Muscle layer of duodenum (tissue), 2 donors: ENCODE results near the gene AURKB.
"Not testable (repeated sequence)": the region's sequence is repeated elsewhere in the genome, so short reads cannot be mapped to it uniquely, and the experiment has no call there.

Source experiments
- H3K27ac ChIP-seq: one replicate; pipeline ENCODE4 v1.7.0; 2013; ENCODE audit warnings: mild to moderate bottlenecking, low read length
- H3K27me3 ChIP-seq: one replicate; pipeline ENCODE4 v1.7.0; 2013; ENCODE audit warnings: low read depth, mild to moderate bottlenecking, control low read depth, low read length
- H3K36me3 ChIP-seq, 2 donors: one replicate each; pipeline ENCODE4 v1.7.0; 2013; ENCODE audit warnings: low read length in 2 of 2, control low read depth in 1 of 2, mild to moderate bottlenecking in 1 of 2; ENCODE audit not compliant: insufficient read depth in 2 of 2, control insufficient read depth in 1 of 2
- H3K4me1 ChIP-seq, 2 donors: one replicate each; pipeline ENCODE4 v1.7.0; 2013; ENCODE audit warnings: low read length in 2 of 2, mild to moderate bottlenecking in 2 of 2, control low read depth in 1 of 2, moderate library complexity in 1 of 2; ENCODE audit not compliant: insufficient read depth in 2 of 2, control insufficient read depth in 1 of 2
- H3K4me3 ChIP-seq, 2 donors: one replicate each; pipeline ENCODE4 v1.7.0; 2013; ENCODE audit warnings: low read length in 2 of 2, low read depth in 1 of 2, mild to moderate bottlenecking in 1 of 2
- H3K9me3 ChIP-seq, 2 donors: one replicate each; pipeline ENCODE4 v1.7.0; 2013; ENCODE audit warnings: low read length in 2 of 2, control low read depth in 1 of 2, mild to moderate bottlenecking in 1 of 2; ENCODE audit not compliant: control insufficient read depth in 1 of 2
- donor health status: healthy.

The AURKB gene

GRCh38 chr17:8186446-8186786 is 24.0 kb downstream of the AURKB start:
- Histone ChIP-seq H3K9me3 (no peaks in the 10 kb centered on the region), H3K36me3 (no peaks in the 10 kb centered on the region), H3K27ac (peak overlapping the region; percentile 79), H3K4me1 (peaks cover 23 to 25% of the 10 kb centered on the region in 2 donors), H3K27me3 (no peaks in the 10 kb centered on the region), H3K4me3 (peak overlapping the region; percentile 92 to 95)

- Histone ChIP-seq H3K27me3 (no peaks in the 10 kb centered on the region), H3K9me3 (no peaks in the 10 kb centered on the region), H3K36me3 (no peaks in the 10 kb centered on the region), H3K4me3 (peak overlapping the region; percentile 92 to 95), H3K4me1 (peaks cover 22 to 24% of the 10 kb centered on the region in 2 donors), H3K27ac (peak overlapping the region; percentile 79)
These were observed 24.6 kb downstream of the AURKB start for GRCh38 chr17:8185582-8186445.

GRCh38 chr17:8176998-8177731 is 33.2 kb downstream of the AURKB start:
- Histone ChIP-seq H3K9me3 (no peaks in the 10 kb centered on the region), H3K27ac (peak overlapping the region; percentile 58), H3K4me1 (peaks cover 0 to 25% of the 10 kb centered on the region in 2 donors), H3K4me3 (peak overlapping the region; percentile 75 to 79), H3K27me3 (no peaks in the 10 kb centered on the region), H3K36me3 (no peaks in the 10 kb centered on the region)

GRCh38 chr17:8176197-8176940 is 34.0 kb downstream of the AURKB start, which contains the start of gene TMEM107:
Gene TMEM107 (minus strand): TSS chr17:8176380. CDS start chr17:8176286, 94 bp downstream.
- Histone ChIP-seq H3K36me3 (no peaks in the 10 kb centered on the region), H3K4me3 (peak within 1 kb of the TSS; percentile 75 to 79), H3K4me1 (peaks cover 0 to 25% of the 10 kb centered on the region in 2 donors), H3K9me3 (no peaks in the 10 kb centered on the region), H3K27me3 (no peaks in the 10 kb centered on the region), H3K27ac (peak within 1 kb of the TSS; percentile 58)

GRCh38 chr17:8175795-8176196 is 34.6 kb downstream of the AURKB start:
- Histone ChIP-seq H3K36me3 (no peaks in the 10 kb centered on the region), H3K9me3 (no peaks in the 10 kb centered on the region), H3K27me3 (no peaks in the 10 kb centered on the region), H3K4me3 (peak overlapping the region; percentile 75 to 79), H3K27ac (peak overlapping the region; percentile 58), H3K4me1 (peaks cover 0 to 25% of the 10 kb centered on the region in 2 donors)

GRCh38 chr17:8173871-8174322 is 36.5 kb downstream of the AURKB start:
- Histone ChIP-seq H3K27ac (peak overlapping the region; percentile 97), H3K4me1 (peaks cover 0 to 25% of the 10 kb centered on the region in 2 donors), H3K36me3 (no peaks in the 10 kb centered on the region), H3K27me3 (no peaks in the 10 kb centered on the region), H3K4me3 (peak overlapping the region; percentile 58 to 66), H3K9me3 (no peaks in the 10 kb centered on the region)

GRCh38 chr17:8173056-8173870 is 37.1 kb downstream of the AURKB start:
- no peaks in the 10 kb centered on the region for H3K9me3 ChIP-seq
- H3K4me3 ChIP-seq = peak overlapping the region; percentile 58 to 66
- H3K36me3 ChIP-seq = no peaks in the 10 kb centered on the region
- peaks cover 0 to 25% of the 10 kb centered on the region in 2 donors for H3K4me1 ChIP-seq
- H3K27me3 ChIP-seq = no peaks in the 10 kb centered on the region
- peak overlapping the region; percentile 97 for H3K27ac ChIP-seq

- not testable (repeated sequence) for H3K4me3 ChIP-seq, H3K9me3 ChIP-seq, H3K4me1 ChIP-seq, H3K36me3 ChIP-seq, H3K27me3 ChIP-seq, H3K27ac ChIP-seq
These were observed 40.2 kb downstream of the AURKB start for GRCh38 chr17:8170186-8170585.

GRCh38 chr17:8167526-8167925 is 42.8 kb downstream of the AURKB start:
- Histone ChIP-seq H3K4me3 (no peak overlapping the region), H3K27ac (no peak overlapping the region), H3K36me3 (no peaks in the 10 kb centered on the region), H3K27me3 (no peaks in the 10 kb centered on the region), H3K4me1 (peaks cover 9 to 16% of the 10 kb centered on the region in 2 donors), H3K9me3 (no peaks in the 10 kb centered on the region)

- Histone ChIP-seq H3K4me3 (no peak overlapping the region), H3K9me3 (no peaks in the 10 kb centered on the region), H3K4me1 (peaks cover 12 to 19% of the 10 kb centered on the region in 2 donors), H3K36me3 (peaks cover 0 to under 1% of the 10 kb centered on the region in 2 donors), H3K27me3 (no peaks in the 10 kb centered on the region), H3K27ac (no peak overlapping the region)
These were observed 43.6 kb downstream of the AURKB start for GRCh38 chr17:8166731-8167130.
